HG03469 (cell line): ENCODE results near the gene HSD17B1.
"Not testable (repeated sequence)": the region's sequence is repeated elsewhere in the genome, so short reads cannot be mapped to it uniquely, and the experiment has no call there.

ENCODE experiments used
- ATAC-seq: cut with Tn5 transposase; IDR thresholded peaks from one replicate; pipeline ENCODE4 v1.9.1; 2021; ENCODE audit warnings: mild to moderate bottlenecking, moderate library complexity, moderate number of reproducible peaks; ENCODE audit not compliant: unreplicated experiment

Gene HSD17B1

GRCh38 chr17:42552736-42553135 is at the start of gene HSD17B1:
Gene HSD17B1, plus strand, starts transcription at chr17:42552923. Its CDS starts 11 bp downstream, at chr17:42552934.
- ATAC-seq: not testable (repeated sequence)

GRCh38 chr17:42502926-42503325 is 49.8 kb upstream of the HSD17B1 start:
- no peak for ATAC-seq

GRCh38 chr17:42507671-42508070 is 45.1 kb upstream of the HSD17B1 start:
- ATAC-seq: no peak

GRCh38 chr17:42508426-42509165 is 44.1 kb upstream of the HSD17B1 start:
- no peak for ATAC-seq

- no peak for ATAC-seq
These were observed 43.3 kb upstream of the HSD17B1 start for GRCh38 chr17:42509409-42509808.

- no peak for ATAC-seq
These were observed 42.9 kb upstream of the HSD17B1 start for GRCh38 chr17:42509841-42510240.

GRCh38 chr17:42512246-42512645 is 40.5 kb upstream of the HSD17B1 start:
- ATAC-seq: no peak

- ATAC-seq: no peak
These were observed 39.9 kb upstream of the HSD17B1 start for GRCh38 chr17:42512733-42513251.

- ATAC-seq: no peak
These were observed 39.0 kb upstream of the HSD17B1 start for GRCh38 chr17:42513686-42514085.

- no peak for ATAC-seq
These were observed 38.4 kb upstream of the HSD17B1 start for GRCh38 chr17:42514279-42514678.

GRCh38 chr17:42514867-42515266 is 37.9 kb upstream of the HSD17B1 start:
- ATAC-seq: no peak

GRCh38 chr17:42517516-42517915 is 35.2 kb upstream of the HSD17B1 start:
- ATAC-seq: no peak

GRCh38 chr17:42518046-42518754 is 34.5 kb upstream of the HSD17B1 start:
- ATAC-seq: no peak

- no peak for ATAC-seq
These were observed 33.8 kb upstream of the HSD17B1 start for GRCh38 chr17:42518755-42519545.

GRCh38 chr17:42519546-42520491 is 32.9 kb upstream of the HSD17B1 start:
- no peak for ATAC-seq

GRCh38 chr17:42520540-42520951 is 32.2 kb upstream of the HSD17B1 start:
- no peak for ATAC-seq

GRCh38 chr17:42521036-42521435 is 31.7 kb upstream of the HSD17B1 start:
- no peak for ATAC-seq

- no peak for ATAC-seq
These were observed 31.0 kb upstream of the HSD17B1 start for GRCh38 chr17:42521666-42522262.

- no peak for ATAC-seq
These were observed 30.4 kb upstream of the HSD17B1 start for GRCh38 chr17:42522263-42522790.
